HCT116 (cell line): ENCODE data around the gene LIG1. TPM values are rescaled to one million over a fixed set of nuclear protein-coding genes. Genes with fewer than 3 reads are reported as not detected.

ENCODE experiments used
- ATAC-seq: fragments of 200-7000 bp; cut with Tn5 transposase; 2 replicates; pipeline ENCODE4 v1.9.1; 2020; ENCODE audit warnings: mild to moderate bottlenecking, moderate library complexity
- BruUV-seq: library from RNA; stranded (reverse); fragments of 400-500 nt; replicated peaks from 2 replicates; lab custom pipeline; 2021; lab: Mats Ljungman, UMichigan
- CTCF ChIA-PET: fragments of 300-600 bp; sonication (Branson Sonifier 250); formaldehyde crosslinking; loops from one replicate; lab custom pipeline; 2021; ENCODE audit warnings: antibody characterized with exemption; lab: Charles Lee
- POLR2A ChIA-PET: fragments of 300-600, 350-600 bp; sonication (Branson Sonifier 250); formaldehyde crosslinking; loops from one replicate; lab custom pipeline; 2021; ENCODE audit warnings: antibody characterized with exemption; lab: Charles Lee
- RAD21 ChIA-PET, 2 experiments: fragments of 300-600 bp; sonication (Branson Sonifier 250); formaldehyde crosslinking; loops; one replicate each; lab custom pipeline; 2023; ENCODE audit warnings: low total read pairs in 2 of 2; ENCODE audit not compliant: uncharacterized antibody in 2 of 2, unreplicated experiment in 2 of 2, low non-redundant PET in 1 of 2; lab: Charles Lee
- DNase-seq: peaks from one replicate; pipeline ENCODE4 v3.0.0-alpha.2; 2010; ENCODE audit warnings: low read depth, low spot score
- H2AFZ ChIP-seq: fragments of 200-600 bp; shearing (Covaris generic), sonication (generic); 2 replicates; pipeline ENCODE4 v1.6.1; 2017; ENCODE audit warnings: low read depth, mixed run types, mixed read lengths, antibody characterized with exemption, low read length; ENCODE audit not compliant: poor library complexity, severe bottlenecking
- H3K27ac ChIP-seq: 2 replicates; pipeline ENCODE4 v1.5.1; 2012; ENCODE audit warnings: low read depth, low read length
- H3K27me3 ChIP-seq: fragments of 200-600 bp; sonication (generic); 2 replicates; pipeline ENCODE4 v1.6.1; 2016; ENCODE audit warnings: mixed run types, low read length, mixed read lengths; ENCODE audit not compliant: insufficient read depth
- H3K36me3 ChIP-seq, 2 experiments: fragments of 200-500 bp in 1 of 2; fragments of 200-600 bp in 1 of 2; sonication (Bioruptor generic) in 1 of 2; sonication (generic) in 1 of 2; 2 replicates each; pipeline versions ENCODE4 v1.5.1 to v1.6.1; 2014 to 2016; ENCODE audit warnings: low read length in 2 of 2, inconsistent platforms in 1 of 2, mixed read lengths in 1 of 2, mixed run types in 1 of 2; ENCODE audit not compliant: insufficient read depth in 2 of 2, control insufficient read depth in 1 of 2
- H3K4me1 ChIP-seq, 2 experiments: fragments of 200-600 bp in 1 of 2; sonication (generic) in 1 of 2; 2 replicates each; pipeline versions ENCODE4 v1.5.1 to v1.6.1; 2012 to 2017; ENCODE audit warnings: low read length in 2 of 2, inconsistent platforms in 1 of 2, mild to moderate bottlenecking in 1 of 2, mixed read lengths in 1 of 2, mixed run types in 1 of 2, moderate library complexity in 1 of 2; ENCODE audit not compliant: insufficient read depth in 2 of 2, control insufficient read depth in 1 of 2
- H3K4me2 ChIP-seq: fragments of 200-600 bp; sonication (generic); 2 replicates; pipeline ENCODE4 v1.6.1; 2017; ENCODE audit warnings: mixed run types, low read length, mixed read lengths
- H3K4me3 ChIP-seq, 2 experiments: fragments of 200-600 bp in 1 of 2; sonication (generic) in 1 of 2; replicated peaks in 1 of 2; 2 replicates each; pipeline ENCODE4 v1.5.1; 2011 to 2016; ENCODE audit warnings: low read length in 2 of 2, control low read depth in 1 of 2, low read depth in 1 of 2, mild to moderate bottlenecking in 1 of 2, mixed read lengths in 1 of 2, mixed run types in 1 of 2
- H3K79me2 ChIP-seq: fragments of 200-600 bp; sonication (generic); 2 replicates; pipeline ENCODE4 v1.6.1; 2017; ENCODE audit warnings: mild to moderate bottlenecking, mixed run types, low read length, moderate library complexity, mixed read lengths; ENCODE audit not compliant: insufficient read depth
- H3K9ac ChIP-seq: fragments of 200-600 bp; sonication (generic); 2 replicates; pipeline ENCODE4 v1.6.1; 2016; ENCODE audit warnings: low read length, mixed read lengths
- H3K9me2 ChIP-seq: fragments of 200-600 bp; sonication (generic), shearing (Covaris generic); 2 replicates; pipeline ENCODE4 v1.6.1; 2017; ENCODE audit warnings: mixed run types, mild to moderate bottlenecking, moderate library complexity; ENCODE audit not compliant: insufficient read depth
- H3K9me3 ChIP-seq, 2 experiments: fragments of 200-500 bp in 1 of 2; fragments of 200-600 bp in 1 of 2; sonication (Bioruptor generic) in 1 of 2; sonication (generic) in 1 of 2; 2 replicates each; pipeline ENCODE4 v1.6.1; 2014 to 2017; ENCODE audit warnings: low read length in 2 of 2, mixed read lengths in 2 of 2, inconsistent platforms in 1 of 2, low read depth in 1 of 2, mild to moderate bottlenecking in 1 of 2, mixed run types in 1 of 2, moderate library complexity in 1 of 2; ENCODE audit not compliant: control insufficient read depth in 1 of 2, insufficient read depth in 1 of 2
- H4K20me1 ChIP-seq: fragments of 200-600 bp; sonication (generic), shearing (Covaris generic); 2 replicates; pipeline ENCODE4 v1.6.1; 2017; ENCODE audit warnings: mixed run types, mild to moderate bottlenecking, moderate library complexity; ENCODE audit not compliant: insufficient read depth
- ATF3 ChIP-seq: IDR thresholded peaks from 2 replicates; pipeline ENCODE4 v1.6.1; 2012
- CBX3 ChIP-seq: IDR thresholded peaks from 2 replicates; pipeline ENCODE4 v1.6.1; 2012; ENCODE audit warnings: low read depth
- CTCF ChIP-seq, 3 experiments: fragments of 200-600 bp in 1 of 3; sonication (generic) in 1 of 3; IDR thresholded peaks in 2 of 3; conservative IDR thresholded peaks in 1 of 3; 2 replicates each; pipeline ENCODE4 v1.5.1; 2012 to 2017; ENCODE audit warnings: low read depth in 2 of 3, low read length in 2 of 3, antibody characterized with exemption in 1 of 3, borderline replicate concordance in 1 of 3, control low read depth in 1 of 3, mild to moderate bottlenecking in 1 of 3, mixed read lengths in 1 of 3, mixed run types in 1 of 3, moderate library complexity in 1 of 3; ENCODE audit not compliant: insufficient read depth in 1 of 3
- EGR1 ChIP-seq: IDR thresholded peaks from 2 replicates; pipeline ENCODE4 v1.6.1; 2012; ENCODE audit warnings: low read depth
- ELF1 ChIP-seq: IDR thresholded peaks from 2 replicates; pipeline ENCODE4 v1.6.1; 2012; ENCODE audit warnings: low read depth, borderline replicate concordance
- EZH2 ChIP-seq: fragments of 200-600 bp; sonication (generic); IDR thresholded peaks from 2 replicates; pipeline ENCODE4 v1.6.1; 2017; ENCODE audit warnings: antibody characterized with exemption, mixed run types
- FOSL1 ChIP-seq: IDR thresholded peaks from 2 replicates; pipeline ENCODE4 v1.6.1; 2012; ENCODE audit warnings: low read depth
- JUND ChIP-seq: IDR thresholded peaks from 2 replicates; pipeline ENCODE4 v1.6.1; 2012
- POLR2AphosphoS5 ChIP-seq: IDR thresholded peaks from 2 replicates; pipeline ENCODE4 v1.6.1; 2011; ENCODE audit warnings: mild to moderate bottlenecking, low read depth, low read length, moderate library complexity
- RAD21 ChIP-seq: IDR thresholded peaks from 2 replicates; pipeline ENCODE4 v1.6.1; 2012; ENCODE audit warnings: low read depth, mild to moderate bottlenecking
- SIN3A ChIP-seq: IDR thresholded peaks from 2 replicates; pipeline ENCODE4 v1.6.1; 2012; ENCODE audit warnings: low read depth
- SP1 ChIP-seq: IDR thresholded peaks from 2 replicates; pipeline ENCODE4 v1.6.1; 2012; ENCODE audit warnings: low read depth
- SRF ChIP-seq: IDR thresholded peaks from 2 replicates; pipeline ENCODE4 v1.6.1; 2012; ENCODE audit warnings: low read depth
- TCF7L2 ChIP-seq: IDR thresholded peaks from 2 replicates; pipeline ENCODE4 v1.7.0; 2011; ENCODE audit warnings: borderline replicate concordance, inconsistent platforms; ENCODE audit not compliant: insufficient read depth, insufficient read length; ENCODE audit errors: extremely low read depth
- YY1 ChIP-seq: IDR thresholded peaks from 2 replicates; pipeline ENCODE4 v1.6.1; 2011; ENCODE audit warnings: low read length, low read depth, moderate library complexity, mild to moderate bottlenecking; ENCODE audit not compliant: insufficient replicate concordance; ENCODE audit errors: extremely low read depth
- ZBTB33 ChIP-seq: IDR thresholded peaks from 2 replicates; pipeline ENCODE4 v1.6.1; 2011; ENCODE audit warnings: mild to moderate bottlenecking, low read length, moderate library complexity; ENCODE audit not compliant: insufficient replicate concordance; ENCODE audit errors: extremely low read depth
- ZFX ChIP-seq: fragments of 450-650 bp; IDR thresholded peaks from 2 replicates; pipeline ENCODE4 v1.6.1; 2017
- ZNF274 ChIP-seq: fragments of 200-500 bp; sonication (Bioruptor generic); IDR thresholded peaks from 2 replicates; pipeline ENCODE4 v1.6.1; 2014; ENCODE audit warnings: mild to moderate bottlenecking, low read depth, low read length, inconsistent platforms
- intact Hi-C: fragments of 100-400 bp; cut with micrococcal nuclease; formaldehyde crosslinking; loops from 2 replicates; pipeline ENCODE4 v1.10.0; 2022
- total RNA-seq: library from RNA; stranded (reverse); gene quantifications from one replicate; pipeline ENCODE4 v1.2.1, GENCODE V29; 2021; ENCODE audit not compliant: unreplicated experiment
- TF ChIP-seq, protein P1 (sequence below): IDR thresholded peaks from 2 replicates; pipeline ENCODE4 v1.6.1; 2012; ENCODE audit warnings: low read depth
- TF ChIP-seq, protein P2 (sequence below): IDR thresholded peaks from 2 replicates; pipeline ENCODE4 v1.6.1; 2012

The LIG1 gene
- total RNA-seq, 1 experiment from 2014 or later = 122 TPM

DNA sequence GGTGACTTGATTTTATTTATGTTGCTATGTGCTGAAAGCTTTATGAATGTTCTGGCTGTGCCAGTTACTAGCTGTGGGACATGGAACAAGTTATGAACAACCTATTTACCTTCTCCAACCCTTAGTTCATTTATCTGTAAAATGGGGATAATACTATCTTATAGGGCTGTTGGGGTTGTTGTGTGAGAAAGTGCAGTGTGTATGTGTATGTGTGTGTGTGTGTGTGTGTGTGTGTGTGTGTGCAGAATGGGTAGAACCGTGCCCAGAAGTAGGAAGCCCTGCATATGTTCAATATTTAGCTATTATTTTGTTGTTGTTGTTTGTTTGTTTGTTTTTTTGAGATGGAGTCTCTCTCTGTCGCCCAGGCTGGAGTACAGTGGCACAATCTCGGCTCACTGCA, 20.7 kb upstream of the LIG1 start:
- ChIA-PET CTCF (no interaction called here), RAD21 (no interaction called here), POLR2A (interaction anchor here (1.2 kb wide), 1 partner anchor 13 kb away, joined by 6 read pairs; no protein-coding TSS in a partner anchor)
- H3K79me2 ChIP-seq = no peaks in the 10 kb centered on the region
- peaks cover 0 to 7% of the 10 kb centered on the region in 2 experiments; a peak in 1 of 4 replicates for H3K4me1 ChIP-seq
- no TSS peak for BruUV-seq
- 0 out of 4 replicates have a peak, but pooled peaks cover 0 to 2% of the 10 kb centered on the region in 2 experiments for H3K36me3 ChIP-seq
- H3K9me2 ChIP-seq = no peaks in the 10 kb centered on the region
- H3K4me3 ChIP-seq = no peak overlapping the region
- no peak overlapping the region for H3K27ac ChIP-seq
- no peaks in the 10 kb centered on the region for H3K27me3 ChIP-seq
- H4K20me1 ChIP-seq = no peaks in the 10 kb centered on the region
- TF ChIP-seq JUND (no peak), ZFX (no peak), EGR1 (no peak), SIN3A (no peak), POLR2AphosphoS5 (no peak), CTCF (IDR thresholded peaks at IDR 0.05 in 2 of 3, conservative IDR thresholded peaks at IDR 0.05 in 1 of 3; ENCODE audit: borderline replicate concordance in 1 of 3, insufficient read depth in 1 of 3, low read depth in 2 of 3, low read length in 2 of 3) (no peak), ELF1 (no peak), TCF7L2 (no peak), FOSL1 (no peak), EZH2 (no peak), ZNF274 (no peak), SP1 (no peak), ATF3 (no peak), ZBTB33 (no peak), SRF (no peak), RAD21 (no peak), YY1 (no peak), CBX3 (no peak)
- TF ChIP-seq, protein P1, sequence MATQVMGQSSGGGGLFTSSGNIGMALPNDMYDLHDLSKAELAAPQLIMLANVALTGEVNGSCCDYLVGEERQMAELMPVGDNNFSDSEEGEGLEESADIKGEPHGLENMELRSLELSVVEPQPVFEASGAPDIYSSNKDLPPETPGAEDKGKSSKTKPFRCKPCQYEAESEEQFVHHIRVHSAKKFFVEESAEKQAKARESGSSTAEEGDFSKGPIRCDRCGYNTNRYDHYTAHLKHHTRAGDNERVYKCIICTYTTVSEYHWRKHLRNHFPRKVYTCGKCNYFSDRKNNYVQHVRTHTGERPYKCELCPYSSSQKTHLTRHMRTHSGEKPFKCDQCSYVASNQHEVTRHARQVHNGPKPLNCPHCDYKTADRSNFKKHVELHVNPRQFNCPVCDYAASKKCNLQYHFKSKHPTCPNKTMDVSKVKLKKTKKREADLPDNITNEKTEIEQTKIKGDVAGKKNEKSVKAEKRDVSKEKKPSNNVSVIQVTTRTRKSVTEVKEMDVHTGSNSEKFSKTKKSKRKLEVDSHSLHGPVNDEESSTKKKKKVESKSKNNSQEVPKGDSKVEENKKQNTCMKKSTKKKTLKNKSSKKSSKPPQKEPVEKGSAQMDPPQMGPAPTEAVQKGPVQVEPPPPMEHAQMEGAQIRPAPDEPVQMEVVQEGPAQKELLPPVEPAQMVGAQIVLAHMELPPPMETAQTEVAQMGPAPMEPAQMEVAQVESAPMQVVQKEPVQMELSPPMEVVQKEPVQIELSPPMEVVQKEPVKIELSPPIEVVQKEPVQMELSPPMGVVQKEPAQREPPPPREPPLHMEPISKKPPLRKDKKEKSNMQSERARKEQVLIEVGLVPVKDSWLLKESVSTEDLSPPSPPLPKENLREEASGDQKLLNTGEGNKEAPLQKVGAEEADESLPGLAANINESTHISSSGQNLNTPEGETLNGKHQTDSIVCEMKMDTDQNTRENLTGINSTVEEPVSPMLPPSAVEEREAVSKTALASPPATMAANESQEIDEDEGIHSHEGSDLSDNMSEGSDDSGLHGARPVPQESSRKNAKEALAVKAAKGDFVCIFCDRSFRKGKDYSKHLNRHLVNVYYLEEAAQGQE = no peak
- TF ChIP-seq, protein P2, sequence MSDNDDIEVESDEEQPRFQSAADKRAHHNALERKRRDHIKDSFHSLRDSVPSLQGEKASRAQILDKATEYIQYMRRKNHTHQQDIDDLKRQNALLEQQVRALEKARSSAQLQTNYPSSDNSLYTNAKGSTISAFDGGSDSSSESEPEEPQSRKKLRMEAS = no peak
- H3K9ac ChIP-seq = no peak overlapping the region
- no peak overlapping the region for H3K4me2 ChIP-seq
- H2AFZ ChIP-seq = no peak overlapping the region
- DNase-seq = no peak
- H3K9me3 ChIP-seq = no peaks in the 10 kb centered on the region
- intact Hi-C loops = no loop called here
- no peak for ATAC-seq
